Measurements from ENCODE around the gene PKP1. TPM values are rescaled to one million over a fixed set of nuclear protein-coding genes. Genes with fewer than 3 reads are reported as not detected.

The PKP1 gene
- total and polyA plus RNA-seq, 5 donors: 0.02 to 0.22 (median 0.03) TPM; not detected in 2

- intact Hi-C loops (cut with DNase I): no loop called here
- peak in 2 of 3 donors; percentile 49 to 73 for DNase-seq
These were observed 71.6 kb downstream of the PKP1 start for GRCh38 chr1:201354901-201355295.

GRCh38 chr1:201355471-201355870 is 72.2 kb downstream of the PKP1 start:
- H3K27ac ChIP-seq (ENCODE audit: low read length): no peak overlapping the region
- ATAC-seq (no peak), DNase-seq (peak in 1 of 3 donors; percentile 23)
- H3K4me3 ChIP-seq (ENCODE audit: low read length): no peak overlapping the region
- intact Hi-C loops (cut with DNase I): no loop called here
- 76% methylated on average over 7 of the region's 7 CpGs for WGBS
- no peaks in the 10 kb centered on the region for H3K27me3 ChIP-seq (ENCODE audit: control insufficient read depth, insufficient read depth)
- no peaks in the 10 kb centered on the region for H3K9me3 ChIP-seq (ENCODE audit: control insufficient read depth, low read length)
- no peaks in the 10 kb centered on the region for H3K4me1 ChIP-seq (ENCODE audit: control insufficient read depth, insufficient read depth, low read length)

More at GRCh38 chr1:201354901-201355295, 71.6 kb downstream of the PKP1 start:
- no peak overlapping the region for H3K4me3 ChIP-seq (ENCODE audit: low read length)
- WGBS: 39% methylated on average over 4 of the region's 4 CpGs
- no peaks in the 10 kb centered on the region for H3K27me3 ChIP-seq (ENCODE audit: control insufficient read depth, insufficient read depth)
- H3K4me1 ChIP-seq (ENCODE audit: control insufficient read depth, insufficient read depth, low read length): no peaks in the 10 kb centered on the region
- no peaks in the 10 kb centered on the region for H3K9me3 ChIP-seq (ENCODE audit: control insufficient read depth, low read length)
- H3K27ac ChIP-seq (ENCODE audit: low read length): no peak overlapping the region
- peak; percentile 3 to 5 for ATAC-seq

- H3K9me3 ChIP-seq (ENCODE audit: control insufficient read depth, low read length): no peaks in the 10 kb centered on the region
- H3K27me3 ChIP-seq (ENCODE audit: control insufficient read depth, insufficient read depth): no peaks in the 10 kb centered on the region
- no peak overlapping the region for H3K4me3 ChIP-seq (ENCODE audit: low read length)
- intact Hi-C loops (cut with DNase I): no loop called here
- 77% methylated on average over 5 of the region's 5 CpGs for WGBS
- DNase-seq (peak in 2 of 3 donors; percentile 36 to 55), ATAC-seq (peak; percentile 2 to 3)
- no peak overlapping the region for H3K27ac ChIP-seq (ENCODE audit: low read length)
- no peaks in the 10 kb centered on the region for H3K4me1 ChIP-seq (ENCODE audit: control insufficient read depth, insufficient read depth, low read length)
These were observed 72.9 kb downstream of the PKP1 start for GRCh38 chr1:201356236-201356635.

- intact Hi-C loops (cut with DNase I): no loop called here
These were observed 73.4 kb downstream of the PKP1 start for GRCh38 chr1:201356701-201357100.

GRCh38 chr1:201357211-201357610 is 73.9 kb downstream of the PKP1 start:
- no peaks in the 10 kb centered on the region for H3K9me3 ChIP-seq (ENCODE audit: control insufficient read depth, low read length)
- ATAC-seq: peak; percentile 13 to 23
- no peak overlapping the region for H3K4me3 ChIP-seq (ENCODE audit: low read length)
- no peaks in the 10 kb centered on the region for H3K4me1 ChIP-seq (ENCODE audit: control insufficient read depth, insufficient read depth, low read length)
- WGBS: 75% methylated on average over 8 of the region's 8 CpGs
- no peaks in the 10 kb centered on the region for H3K27me3 ChIP-seq (ENCODE audit: control insufficient read depth, insufficient read depth)
- H3K27ac ChIP-seq (ENCODE audit: low read length): peak overlapping the region; percentile 44
- intact Hi-C loops (cut with DNase I): no loop called here
- peak in 2 of 3 donors; percentile 75 to 76 for DNase-seq

More at GRCh38 chr1:201356701-201357100, 73.4 kb downstream of the PKP1 start:
- Histone ChIP-seq H3K4me1 (ENCODE audit: control insufficient read depth, insufficient read depth, low read length) (no peaks in the 10 kb centered on the region), H3K27ac (ENCODE audit: low read length) (no peak overlapping the region), H3K27me3 (ENCODE audit: control insufficient read depth, insufficient read depth) (no peaks in the 10 kb centered on the region), H3K4me3 (ENCODE audit: low read length) (no peak overlapping the region), H3K9me3 (ENCODE audit: control insufficient read depth, low read length) (no peaks in the 10 kb centered on the region)
- DNase-seq: peak in 2 of 3 donors; percentile 40 to 59
- WGBS: 71% methylated on average over 11 of the region's 11 CpGs
- ATAC-seq: peak in 1 of 2 donors; percentile 7

GRCh38 chr1:201357636-201358348 is 74.5 kb downstream of the PKP1 start:
- ATAC-seq: peak; percentile 2
- H3K27ac ChIP-seq (ENCODE audit: low read length): no peak overlapping the region
- intact Hi-C loops (cut with DNase I): no loop called here

GRCh38 chr1:201358596-201358995 is 75.3 kb downstream of the PKP1 start:
- intact Hi-C loops (cut with DNase I): no loop called here
- Histone ChIP-seq H3K9me3 (ENCODE audit: control insufficient read depth, low read length) (no peaks in the 10 kb centered on the region), H3K27me3 (ENCODE audit: control insufficient read depth, insufficient read depth) (no peaks in the 10 kb centered on the region), H3K27ac (ENCODE audit: low read length) (peak overlapping the region; percentile 55), H3K4me3 (ENCODE audit: low read length) (no peak overlapping the region), H3K4me1 (ENCODE audit: control insufficient read depth, insufficient read depth, low read length) (no peaks in the 10 kb centered on the region)
- DNase-seq (peak in 2 of 3 donors; percentile 13 to 40), ATAC-seq (no peak)
- 76% methylated on average over 4 of the region's 4 CpGs for WGBS

More at GRCh38 chr1:201357636-201358348, 74.5 kb downstream of the PKP1 start:
- no peaks in the 10 kb centered on the region for H3K4me1 ChIP-seq (ENCODE audit: control insufficient read depth, insufficient read depth, low read length)
- WGBS: 64% methylated on average over 10 of the region's 10 CpGs
- peak in 2 of 3 donors; percentile 54 to 69 for DNase-seq
- H3K27me3 ChIP-seq (ENCODE audit: control insufficient read depth, insufficient read depth): no peaks in the 10 kb centered on the region
- no peak overlapping the region for H3K4me3 ChIP-seq (ENCODE audit: low read length)
- no peaks in the 10 kb centered on the region for H3K9me3 ChIP-seq (ENCODE audit: control insufficient read depth, low read length)

- Histone ChIP-seq H3K4me3 (ENCODE audit: low read length) (no peak overlapping the region), H3K9me3 (ENCODE audit: control insufficient read depth, low read length) (no peaks in the 10 kb centered on the region), H3K27ac (ENCODE audit: low read length) (peak overlapping the region; percentile 55), H3K4me1 (ENCODE audit: control insufficient read depth, insufficient read depth, low read length) (no peaks in the 10 kb centered on the region), H3K27me3 (ENCODE audit: control insufficient read depth, insufficient read depth) (no peaks in the 10 kb centered on the region)
- WGBS: 69% methylated on average over 18 of the region's 18 CpGs
- intact Hi-C loops (cut with DNase I): no loop called here
- DNase-seq (peak in 2 of 3 donors; percentile 24 to 41), ATAC-seq (no peak)
These were observed 75.9 kb downstream of the PKP1 start for GRCh38 chr1:201359031-201359872.

- no peaks in the 10 kb centered on the region for H3K27me3 ChIP-seq (ENCODE audit: control insufficient read depth, insufficient read depth)
- DNase-seq: peak in 2 of 3 donors; percentile 14 to 29
- no peaks in the 10 kb centered on the region for H3K4me1 ChIP-seq (ENCODE audit: control insufficient read depth, insufficient read depth, low read length)
- no peaks in the 10 kb centered on the region for H3K9me3 ChIP-seq (ENCODE audit: control insufficient read depth, low read length)
- ATAC-seq: no peak
- H3K4me3 ChIP-seq (ENCODE audit: low read length): no peak overlapping the region
- WGBS: 87% methylated on average over 2 of the region's 2 CpGs
- H3K27ac ChIP-seq (ENCODE audit: low read length): no peak overlapping the region
- intact Hi-C loops (cut with DNase I): loop anchor here in 3 of 4 donors (5.0 to 10.0 kb wide), 2 partner anchors 105 to 108 kb away; no protein-coding TSS in a partner anchor
These were observed 76.5 kb downstream of the PKP1 start for GRCh38 chr1:201359873-201360210.

- intact Hi-C loops (cut with DNase I): loop anchor here in 3 of 4 donors (5.0 to 10.0 kb wide), 2 partner anchors 106 to 108 kb away; no protein-coding TSS in a partner anchor
- Histone ChIP-seq H3K27ac (ENCODE audit: low read length) (no peak overlapping the region), H3K9me3 (ENCODE audit: control insufficient read depth, low read length) (no peaks in the 10 kb centered on the region), H3K27me3 (ENCODE audit: control insufficient read depth, insufficient read depth) (no peaks in the 10 kb centered on the region), H3K4me3 (ENCODE audit: low read length) (no peak overlapping the region), H3K4me1 (ENCODE audit: control insufficient read depth, insufficient read depth, low read length) (no peaks in the 10 kb centered on the region)
- WGBS: 78% methylated on average over 7 of the region's 7 CpGs
- ATAC-seq: no peak
- peak in 2 of 3 donors; percentile 28 to 40 for DNase-seq
These were observed 77.2 kb downstream of the PKP1 start for GRCh38 chr1:201360486-201360885.

Measured in right cardiac atrium (tissue), 5 donors.